ENCODE measurements around the gene CFDP1.
"Not testable (repeated sequence)": the region's sequence is repeated elsewhere in the genome, so short reads cannot be mapped to it uniquely, and the experiment has no call there.

The CFDP1 gene

DNA sequence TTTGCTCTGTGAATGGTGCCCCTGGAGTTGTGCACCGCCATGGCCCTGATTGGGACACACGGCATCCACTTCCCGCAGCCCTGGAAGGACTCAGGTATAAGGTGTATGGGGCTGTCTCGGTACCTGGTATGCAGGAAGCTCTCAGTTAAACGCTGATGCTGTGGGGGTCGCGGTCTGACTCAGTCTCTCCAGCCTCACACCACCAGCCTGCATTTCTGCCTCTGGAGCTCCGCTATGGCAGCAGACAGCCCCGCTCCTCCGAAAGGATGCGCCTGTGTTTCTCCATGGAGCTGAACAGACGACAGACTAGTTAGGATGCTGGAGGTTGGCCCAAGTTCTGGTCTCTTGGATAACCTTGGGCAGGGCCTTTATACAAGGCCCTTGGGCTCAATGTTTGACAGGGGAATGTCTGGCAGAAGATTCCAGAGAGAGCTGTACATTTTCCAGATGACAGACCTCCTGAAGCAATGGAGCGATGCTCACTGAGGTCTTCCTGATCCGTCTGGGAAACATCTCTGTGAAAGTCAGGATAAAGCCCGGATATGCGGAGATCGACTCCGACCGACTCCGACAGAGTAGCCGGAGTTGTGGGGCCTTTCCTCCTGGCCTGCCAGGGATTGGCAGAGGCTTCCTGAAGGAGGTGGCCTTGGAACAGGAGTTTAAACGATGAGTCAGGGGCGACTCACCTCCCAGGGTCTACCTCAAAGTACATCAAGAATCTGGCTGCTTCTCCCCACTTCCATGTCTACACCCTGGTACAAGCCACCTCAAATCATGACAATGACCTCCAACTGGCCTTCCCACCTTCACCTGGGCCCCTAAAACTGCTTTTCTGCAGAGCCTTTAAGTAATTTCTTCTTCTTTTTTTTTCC lies 160.0 kb downstream of the CFDP1 start:
- in situ Hi-C loops (cut with HindIII; ENCODE audit: low sequenced_read_pairs) = no loop called here

DNA sequence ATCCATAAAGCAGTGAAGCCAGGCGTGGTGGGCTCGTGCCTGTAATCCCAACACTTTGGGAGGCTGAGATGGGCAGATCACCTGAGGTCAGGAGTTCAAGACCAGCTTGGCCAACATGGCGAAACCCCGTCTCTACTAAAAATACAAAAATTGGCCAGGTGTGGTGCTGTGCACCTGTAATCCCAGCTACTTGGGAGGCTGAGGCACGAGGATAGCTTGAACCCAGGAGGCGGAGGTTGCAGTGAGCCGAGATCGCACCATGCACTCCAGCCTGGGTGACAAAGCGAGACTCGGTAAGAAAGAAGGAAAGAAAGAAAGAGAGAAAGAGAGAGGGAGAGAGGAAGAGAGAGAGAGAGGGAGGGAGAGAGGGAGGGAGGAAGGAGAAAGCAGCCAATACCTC lies 160.7 kb downstream of the CFDP1 start:
- in situ Hi-C loops (cut with HindIII; ENCODE audit: low sequenced_read_pairs) = not testable (repeated sequence)

DNA sequence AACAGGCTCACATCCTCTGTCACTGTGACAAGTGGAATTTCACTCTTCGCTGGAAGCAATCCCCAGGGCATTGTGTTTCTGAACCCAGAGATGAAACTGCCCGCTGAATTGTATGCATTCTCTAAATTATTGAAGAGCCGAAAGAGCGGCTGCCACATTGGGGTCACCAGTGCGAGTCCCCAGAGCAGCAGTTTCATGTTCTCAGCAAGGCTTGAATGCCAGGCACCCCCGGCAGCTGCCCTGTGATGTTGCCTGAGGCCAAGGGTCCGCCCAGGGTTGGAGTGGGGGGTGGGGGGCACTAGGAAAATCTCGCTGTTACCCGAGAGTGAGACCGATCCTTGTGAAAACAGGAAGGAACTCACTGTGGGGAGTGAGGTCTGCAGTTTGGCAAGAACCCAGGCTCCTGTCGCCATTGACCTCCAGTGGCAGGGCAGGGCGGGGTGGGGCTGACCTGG lies 161.2 kb downstream of the CFDP1 start:
- in situ Hi-C loops (cut with HindIII; ENCODE audit: low sequenced_read_pairs) = no loop called here

DNA sequence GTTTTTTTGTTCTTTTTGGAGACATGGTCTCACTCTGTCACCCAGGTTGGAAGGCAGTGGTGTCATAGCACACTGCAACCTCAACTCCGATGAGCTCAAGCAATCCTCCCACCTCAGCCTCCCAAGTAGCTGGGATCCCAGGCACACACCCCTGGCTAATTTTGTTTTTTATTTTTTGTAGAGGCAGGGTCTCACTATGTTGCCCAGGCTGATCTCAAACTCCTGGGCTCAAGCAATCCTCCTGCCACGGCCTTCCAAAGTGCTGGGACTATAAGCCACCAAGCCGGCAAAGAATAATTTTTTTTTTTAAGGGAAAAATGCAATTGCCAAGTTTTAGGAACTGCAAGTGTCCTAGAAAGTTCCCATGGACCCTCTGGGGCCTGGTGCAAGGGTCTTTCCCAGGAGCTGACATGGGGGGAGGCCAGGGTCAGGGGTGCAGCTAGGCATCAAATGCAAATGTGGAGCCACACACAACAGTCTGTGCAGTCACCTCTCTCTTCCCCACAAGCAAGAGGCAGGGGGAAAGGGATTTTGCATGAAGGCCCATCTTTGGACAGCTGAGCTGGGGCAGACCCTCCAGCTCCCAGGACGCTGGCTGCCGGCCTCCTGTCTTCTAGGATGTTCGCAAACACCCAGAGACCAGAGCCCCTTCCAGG lies 161.7 kb downstream of the CFDP1 start:
- in situ Hi-C loops (cut with HindIII; ENCODE audit: low sequenced_read_pairs) = no loop called here

DNA sequence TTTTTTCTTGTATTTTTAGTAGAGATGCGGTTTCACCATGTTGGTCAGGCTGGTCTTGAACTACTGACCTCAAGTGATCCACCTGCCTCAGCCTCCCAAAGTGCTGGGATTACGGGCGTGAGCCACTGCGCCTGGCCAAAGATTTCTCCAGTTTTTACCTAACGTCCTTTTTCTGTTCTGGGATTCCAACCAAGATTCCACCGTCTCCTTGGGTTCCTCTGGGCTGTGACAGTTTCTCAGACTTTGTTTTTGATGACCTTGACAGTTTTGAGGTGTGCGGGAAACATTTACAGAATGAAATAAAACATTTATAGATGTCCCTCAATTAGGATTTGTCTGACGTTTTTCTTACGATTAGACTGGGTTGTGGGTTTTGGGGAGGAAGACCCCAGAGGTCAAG lies 163.9 kb downstream of the CFDP1 start:
- in situ Hi-C loops (cut with HindIII; ENCODE audit: low sequenced_read_pairs) = not testable (repeated sequence)

DNA sequence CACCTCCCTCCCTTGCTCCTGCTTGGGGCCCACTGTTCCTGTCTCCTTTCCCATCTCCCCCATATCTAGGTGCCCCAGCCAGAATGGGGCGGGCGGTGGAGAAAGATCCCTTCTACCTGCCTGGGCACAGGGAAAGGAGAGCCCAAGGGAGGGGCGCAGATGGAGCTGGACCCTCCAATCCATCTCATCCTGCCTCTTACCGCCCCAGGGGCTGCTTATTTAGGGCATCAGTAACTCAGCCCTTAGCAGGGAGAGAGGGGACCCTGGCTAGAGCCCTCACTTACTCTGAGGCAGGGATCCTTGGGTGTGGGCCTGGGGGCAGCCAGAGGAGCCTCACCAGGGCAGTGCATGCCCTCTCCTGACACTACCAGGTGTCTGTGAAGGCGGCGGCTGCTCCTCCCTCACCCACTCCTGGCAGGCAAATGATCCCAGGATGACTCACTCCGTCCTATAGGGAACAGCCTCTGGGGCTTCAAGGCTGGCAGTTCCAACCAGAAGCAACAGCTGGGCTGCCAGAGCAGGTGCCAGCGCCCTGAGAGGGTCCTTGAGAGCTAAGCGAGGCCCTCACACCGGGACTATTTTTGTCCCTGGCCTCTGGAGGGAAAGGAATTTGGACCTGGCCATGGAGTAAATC lies 165.6 kb downstream of the CFDP1 start:
- in situ Hi-C loops (cut with HindIII; ENCODE audit: low sequenced_read_pairs) = no loop called here

DNA sequence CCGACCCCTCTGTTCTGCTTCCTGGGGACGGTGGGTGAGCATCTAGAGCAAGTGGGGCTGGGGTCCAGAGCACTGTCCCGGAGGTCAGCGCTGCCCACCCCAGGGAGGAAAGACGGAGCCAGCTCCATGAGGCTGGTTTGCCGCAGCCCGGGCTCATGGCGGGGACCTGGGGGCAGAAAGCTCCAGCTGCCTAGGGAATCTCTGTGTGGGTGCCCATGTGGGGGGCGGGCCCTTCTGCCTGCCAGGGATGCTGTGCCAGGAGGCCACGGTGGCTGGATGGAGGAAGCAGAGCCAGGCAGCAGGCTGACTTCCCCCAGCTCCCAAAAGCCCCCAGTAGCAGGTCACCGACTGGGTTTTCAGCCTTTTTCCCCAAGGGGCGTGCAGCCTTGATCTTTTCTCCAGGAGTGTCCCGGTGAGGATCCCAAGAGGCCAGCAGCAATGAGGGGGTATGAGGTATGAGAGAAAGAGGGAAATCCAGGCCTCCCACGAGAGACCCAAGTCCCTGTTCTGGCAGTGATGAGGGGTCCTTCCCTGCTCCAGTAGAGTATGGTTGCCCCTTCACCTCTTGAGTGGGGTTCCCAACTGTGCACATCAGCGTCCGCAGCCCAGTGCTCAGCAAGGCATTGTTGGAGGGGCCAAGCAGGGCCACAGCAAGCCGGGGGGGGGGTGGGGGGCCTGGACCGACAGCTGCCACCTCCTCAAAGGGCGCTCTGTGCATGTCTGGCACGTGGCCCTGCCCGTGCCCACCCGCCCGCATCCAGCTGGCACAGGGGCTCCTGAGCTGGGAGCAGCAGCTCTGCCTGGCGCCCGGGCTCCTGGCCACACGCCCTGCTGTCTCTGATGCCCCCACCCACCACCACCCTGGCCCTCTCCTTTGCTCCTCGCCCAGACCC lies 166.3 kb downstream of the CFDP1 start:
- in situ Hi-C loops (cut with HindIII; ENCODE audit: low sequenced_read_pairs) = no loop called here

DNA sequence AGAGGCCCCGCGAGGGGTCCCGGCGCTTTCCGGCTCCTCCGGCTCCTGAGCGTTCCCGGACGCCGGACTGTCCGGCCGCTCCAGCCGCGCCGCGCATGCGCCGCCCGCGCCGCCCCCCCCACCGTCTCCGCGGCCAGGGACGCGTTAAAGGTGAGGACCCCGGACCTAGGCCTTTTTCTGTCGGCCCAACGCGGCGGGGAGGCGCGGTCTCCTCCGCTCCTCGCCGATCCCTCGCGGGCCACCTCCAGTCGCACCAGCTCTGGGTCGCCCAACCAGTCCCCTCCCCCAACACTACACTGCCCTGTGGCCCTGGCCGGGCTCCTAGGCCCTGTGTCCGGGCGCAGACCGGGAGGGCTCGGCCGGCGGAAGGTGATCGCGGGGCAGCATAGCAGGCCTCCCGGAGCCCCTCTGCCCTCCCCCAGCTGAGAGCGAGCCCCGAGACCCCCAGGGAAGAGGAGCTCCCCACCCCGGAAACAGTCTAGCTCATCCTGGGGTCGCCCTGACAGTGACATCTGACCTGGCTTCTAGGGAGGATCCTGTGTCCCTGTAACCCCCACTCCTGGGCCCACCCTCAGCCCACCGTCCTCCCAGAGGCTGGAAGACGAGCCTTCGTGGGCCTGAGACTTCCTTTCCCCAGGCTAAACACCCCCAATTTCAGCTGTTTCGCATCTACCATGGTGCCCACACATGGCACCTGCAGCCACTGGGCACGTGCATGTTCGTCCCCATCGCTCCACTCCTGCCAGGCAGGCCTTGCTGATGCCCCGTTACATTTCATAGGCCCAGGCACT lies 167.2 kb downstream of the CFDP1 start:
- in situ Hi-C loops (cut with HindIII; ENCODE audit: low sequenced_read_pairs) = no loop called here

DNA sequence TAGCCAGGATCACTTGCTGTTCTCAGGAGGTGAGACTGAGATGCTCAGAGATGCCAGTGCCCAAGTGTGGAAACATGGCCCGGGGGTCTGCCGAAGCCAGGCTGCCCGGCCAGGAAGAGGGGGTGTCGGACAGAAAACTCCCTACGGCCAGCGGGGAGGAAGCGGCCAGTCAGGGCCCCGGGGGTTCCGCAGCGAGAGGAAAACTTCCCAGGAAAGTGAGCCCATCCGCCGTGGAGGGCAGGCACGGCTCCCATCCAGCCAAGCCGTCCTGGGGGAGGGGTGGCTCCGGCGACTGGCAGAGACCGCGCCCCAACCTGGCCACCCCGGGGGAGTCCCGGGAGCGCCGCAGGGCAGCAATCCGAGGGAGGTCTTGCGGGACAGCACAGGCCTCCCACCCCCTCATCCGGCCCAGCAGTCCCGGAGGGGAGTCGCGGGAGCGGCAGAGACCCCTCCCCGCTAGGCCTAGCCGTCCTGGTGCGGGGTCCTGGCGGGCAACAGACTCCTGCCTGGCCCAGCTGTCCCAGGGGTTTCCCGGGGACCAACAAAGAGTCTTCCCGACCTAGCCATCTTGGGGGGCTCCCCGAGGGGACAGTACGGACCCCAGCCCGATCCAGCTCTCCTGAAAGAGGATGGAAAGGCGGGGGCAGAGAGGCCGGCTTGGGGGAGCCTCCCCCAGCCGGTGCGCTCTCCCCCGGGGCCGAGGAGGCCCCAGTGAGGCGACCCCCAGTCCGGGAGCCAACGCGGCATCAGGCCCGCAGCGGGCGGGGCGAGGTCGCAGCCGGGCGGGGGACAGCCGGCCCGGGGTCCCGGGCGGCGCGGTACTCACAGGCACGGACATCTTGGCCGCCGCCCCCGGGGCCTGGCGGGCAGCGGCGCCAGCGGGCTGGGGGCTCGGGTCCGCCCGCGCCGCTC lies 168.0 kb downstream of the CFDP1 start:
- in situ Hi-C loops (cut with HindIII; ENCODE audit: low sequenced_read_pairs) = no loop called here

DNA sequence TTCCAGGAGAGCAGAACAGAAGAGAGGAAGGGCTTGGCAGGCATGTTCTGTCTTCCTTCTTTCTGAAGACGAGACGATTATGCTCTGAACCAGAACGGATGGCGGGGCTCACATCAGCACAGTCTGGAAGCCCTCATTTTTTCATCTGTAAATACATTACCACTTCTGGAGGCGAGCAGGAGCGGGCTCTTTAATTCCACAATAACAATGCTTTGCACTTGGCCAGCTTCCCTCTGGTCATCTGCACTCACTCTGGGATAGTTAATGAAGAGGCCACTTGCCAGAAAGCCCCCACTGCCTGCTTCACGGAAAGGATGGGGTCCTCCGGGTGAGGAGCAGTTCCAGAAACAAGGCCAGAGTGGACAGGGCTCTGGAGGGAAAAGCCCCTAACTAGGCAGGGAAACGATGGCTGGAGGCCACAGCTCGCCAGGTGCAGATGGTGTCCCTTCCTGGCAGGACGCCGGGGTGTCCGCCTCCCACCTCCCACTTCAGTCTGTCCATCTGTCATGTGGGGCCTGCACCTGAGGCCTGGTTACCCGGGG lies 168.8 kb downstream of the CFDP1 start:
- in situ Hi-C loops (cut with HindIII; ENCODE audit: low sequenced_read_pairs) = no loop called here

DNA sequence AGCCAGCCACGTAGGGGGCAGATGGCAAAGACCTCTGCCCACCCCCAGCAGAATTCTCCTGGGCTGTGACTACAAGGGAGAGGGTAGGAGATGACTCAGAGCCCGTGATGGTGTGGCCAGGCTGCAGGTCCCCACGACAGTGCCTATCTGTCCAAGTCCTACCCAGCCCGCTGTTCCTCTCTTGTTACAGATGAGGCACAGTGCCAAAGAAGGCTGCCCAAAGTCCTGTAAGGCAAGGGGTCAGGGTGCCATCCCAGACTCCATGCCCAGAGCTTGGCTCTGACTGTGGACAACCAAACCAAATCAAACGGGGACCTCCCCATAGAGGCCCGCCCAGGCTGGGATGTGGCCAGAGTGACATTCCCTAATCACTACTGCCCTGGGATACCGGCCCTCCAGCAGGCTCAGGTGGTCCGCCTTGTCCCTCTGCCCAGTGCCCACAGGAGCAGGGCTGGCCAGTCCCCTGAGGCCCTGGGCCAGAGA lies 169.3 kb downstream of the CFDP1 start:
- in situ Hi-C loops (cut with HindIII; ENCODE audit: low sequenced_read_pairs) = no loop called here

DNA sequence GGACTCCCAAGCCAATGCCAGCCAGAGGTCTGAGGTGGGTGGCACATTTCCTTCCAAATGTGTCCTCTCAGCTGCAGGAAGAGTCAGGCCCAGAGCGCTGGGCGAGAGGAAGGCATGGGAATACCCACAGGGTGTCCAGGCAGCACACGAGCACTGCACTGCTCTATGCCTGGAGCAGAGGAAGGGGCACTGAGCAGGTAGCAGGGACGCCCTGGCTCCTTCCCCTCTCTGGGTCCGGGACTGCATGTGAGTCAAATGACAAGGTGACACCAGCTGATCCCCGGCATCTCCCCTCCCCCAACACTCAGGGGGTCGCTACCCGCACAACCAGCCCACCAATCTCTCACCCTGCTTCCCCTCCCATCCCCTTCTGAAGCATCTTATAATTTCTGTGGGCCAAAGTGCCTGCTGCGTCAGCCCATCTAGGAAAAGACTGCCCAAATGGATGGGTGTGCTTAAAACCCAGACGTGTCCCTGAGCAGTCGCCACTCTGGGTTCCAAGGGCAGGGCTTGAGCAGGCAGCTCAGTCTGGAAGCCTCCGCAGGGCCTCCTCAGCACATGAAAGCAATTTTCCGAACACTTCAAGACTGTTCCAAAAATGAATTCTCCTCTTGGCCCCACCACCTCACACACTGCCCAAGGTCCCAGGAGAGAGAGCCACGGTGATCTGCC lies 169.9 kb downstream of the CFDP1 start:
- in situ Hi-C loops (cut with HindIII; ENCODE audit: low sequenced_read_pairs) = no loop called here

DNA sequence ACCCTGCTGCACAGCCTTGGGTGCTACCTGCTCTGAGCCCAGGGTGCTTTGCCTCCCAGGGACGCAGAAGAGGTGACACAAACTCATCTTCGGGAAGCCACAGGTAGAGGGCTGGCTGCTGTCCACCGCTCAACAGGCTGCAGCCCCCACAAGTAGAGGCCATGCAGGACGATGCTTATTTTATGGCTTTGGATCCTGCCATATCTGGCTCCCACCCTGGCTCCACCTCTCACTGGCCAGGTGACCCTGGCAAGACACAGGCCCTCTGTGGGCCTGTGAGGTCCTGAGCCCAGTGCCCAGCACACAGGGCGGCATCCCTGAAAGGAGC lies 170.5 kb downstream of the CFDP1 start:
- in situ Hi-C loops (cut with HindIII; ENCODE audit: low sequenced_read_pairs) = no loop called here

DNA sequence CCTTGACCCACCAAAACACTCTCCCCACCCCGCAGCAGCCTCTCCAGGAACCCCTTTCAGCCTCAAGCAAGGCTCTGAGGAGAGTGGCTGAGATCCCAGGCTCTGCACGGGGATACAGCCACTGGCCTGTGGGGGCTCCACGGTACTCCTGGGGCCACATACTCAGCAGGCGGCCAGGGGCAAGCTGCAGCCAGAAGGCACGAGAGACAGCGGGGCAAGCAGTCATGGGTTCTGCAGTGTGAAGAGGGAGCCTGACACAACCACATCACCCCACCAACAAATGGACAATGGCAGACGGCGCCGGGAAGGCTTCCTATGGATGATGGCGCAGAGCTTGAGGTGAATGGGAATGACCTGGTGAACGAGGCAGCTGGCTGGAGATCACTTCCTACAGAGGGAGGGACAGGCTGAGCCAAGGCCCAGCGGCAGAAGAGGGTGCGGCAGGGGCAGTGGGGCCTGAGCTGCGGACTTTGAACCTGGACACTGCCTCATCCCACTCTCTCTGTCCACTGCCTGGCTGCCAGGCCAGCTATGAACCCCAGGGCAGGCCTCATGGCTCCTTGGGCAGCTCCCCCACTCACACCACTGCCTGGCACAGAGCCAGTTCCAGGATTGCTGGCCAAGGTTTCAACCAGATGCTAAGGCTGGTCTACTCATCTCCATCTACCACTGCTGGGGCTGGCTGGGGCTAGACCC lies 171.1 kb downstream of the CFDP1 start:
- in situ Hi-C loops (cut with HindIII; ENCODE audit: low sequenced_read_pairs) = no loop called here

DNA sequence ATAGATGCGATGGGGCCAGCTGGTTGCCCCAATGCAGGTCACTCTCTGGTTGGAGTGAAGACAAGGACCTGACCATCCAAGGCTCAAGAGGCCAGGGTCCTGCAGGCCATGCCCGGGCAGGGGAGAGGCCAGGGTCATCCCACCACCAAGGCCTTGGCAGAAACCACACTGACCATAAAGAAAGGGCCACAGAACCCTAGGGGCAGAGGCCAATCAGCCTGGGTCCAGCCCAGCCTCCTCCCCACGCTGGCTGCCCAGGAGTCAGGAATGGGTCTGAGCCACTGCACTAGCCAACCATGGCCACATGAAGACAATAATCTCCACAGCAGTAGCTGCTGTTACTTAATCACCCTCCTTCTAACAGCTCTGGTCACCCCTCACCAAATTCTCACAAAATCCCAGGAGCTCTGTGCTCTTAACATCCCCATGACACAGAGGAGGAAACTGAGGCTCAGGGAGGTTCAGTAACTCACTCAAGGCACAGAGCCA lies 171.7 kb downstream of the CFDP1 start:
- in situ Hi-C loops (cut with HindIII; ENCODE audit: low sequenced_read_pairs) = no loop called here

DNA sequence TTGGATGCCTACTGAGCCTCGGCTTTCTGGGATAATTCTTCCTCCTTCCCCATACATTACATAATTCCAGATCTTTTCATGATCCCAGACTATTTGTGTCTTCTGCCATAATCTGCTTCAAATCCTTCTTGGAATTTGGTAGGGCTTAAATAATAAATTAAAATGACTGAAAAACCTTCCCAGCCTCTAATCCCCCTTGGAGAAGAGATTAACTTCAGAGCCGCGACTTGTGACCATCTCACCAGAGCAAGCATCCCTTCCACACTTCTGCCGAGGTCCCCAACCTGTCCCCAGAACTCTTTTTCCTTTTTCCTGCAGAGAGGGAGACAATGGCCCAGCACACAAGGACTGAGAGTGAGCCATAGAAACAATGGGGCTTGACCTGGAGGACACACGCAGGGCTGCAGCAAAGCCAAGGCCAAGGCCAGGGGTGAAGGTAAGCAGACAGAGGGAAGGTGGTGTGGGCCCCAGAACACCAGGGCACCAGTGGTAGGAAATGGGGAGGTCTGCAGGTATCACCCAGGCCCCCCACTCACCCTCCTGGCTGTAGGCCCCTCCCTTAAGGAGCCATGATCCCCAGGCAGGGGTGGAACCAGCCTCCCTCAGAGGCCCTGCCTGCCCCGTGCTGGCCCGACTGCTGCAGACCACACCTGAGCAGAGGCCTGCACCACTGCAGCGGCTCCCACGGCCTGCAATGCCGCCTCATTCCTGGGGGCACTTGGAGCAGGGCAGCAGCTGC lies 172.3 kb downstream of the CFDP1 start:
- in situ Hi-C loops (cut with HindIII; ENCODE audit: low sequenced_read_pairs) = no loop called here

DNA sequence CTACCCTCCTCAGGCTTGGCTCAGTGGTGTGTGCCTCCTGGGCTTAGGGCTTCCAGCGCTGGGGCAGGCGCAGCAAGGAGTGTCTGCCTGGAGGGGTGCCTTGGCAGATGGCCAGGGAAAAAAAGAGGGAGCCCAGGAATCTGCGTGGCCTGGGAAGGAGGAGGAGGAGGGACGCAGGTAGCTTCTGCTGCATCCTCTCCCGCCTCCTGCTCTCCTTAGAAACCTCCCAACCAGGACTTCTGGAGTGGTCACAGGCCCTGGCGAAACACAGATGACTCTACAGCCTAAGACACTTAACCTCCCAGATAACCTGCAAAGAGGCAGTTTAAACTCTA lies 174.5 kb downstream of the CFDP1 start:
- in situ Hi-C loops (cut with HindIII; ENCODE audit: low sequenced_read_pairs) = no loop called here
